Hepatocyte (in vitro differentiated cells): ENCODE measurements around the gene MACC1. TPM values are rescaled to one million over a fixed set of nuclear protein-coding genes. Genes with fewer than 3 reads are reported as not detected.
A peak's percentile ranks its signal among the peaks of the same experiment; 100 is the strongest.

Source experiments
- DNase-seq: peaks from one replicate; pipeline ENCODE4 v3.0.0-alpha.2; 2016; ENCODE audit warnings: low spot score
- H2AFZ ChIP-seq: fragments of 200-600 bp; sonication (generic); 2 replicates; pipeline ENCODE4 v1.6.0; 2016; ENCODE audit warnings: antibody characterized with exemption, mild to moderate bottlenecking
- H3K27ac ChIP-seq: fragments of 200-600 bp; sonication (generic); 2 replicates; pipeline ENCODE4 v1.5.1; 2016; ENCODE audit warnings: mild to moderate bottlenecking
- H3K27me3 ChIP-seq: fragments of 200-600 bp; sonication (generic); 2 replicates; pipeline ENCODE4 v1.6.1; 2016
- H3K36me3 ChIP-seq: fragments of 200-600 bp; sonication (generic); replicated peaks from 2 replicates; pipeline ENCODE4 v1.5.1; 2016; ENCODE audit warnings: low read depth; ENCODE audit not compliant: insufficient read depth
- H3K4me1 ChIP-seq: fragments of 200-600 bp; sonication (generic); 2 replicates; pipeline ENCODE4 v1.5.1; 2016; ENCODE audit warnings: mild to moderate bottlenecking, moderate library complexity; ENCODE audit not compliant: insufficient read depth
- H3K4me2 ChIP-seq: fragments of 200-600 bp; sonication (generic); 2 replicates; pipeline ENCODE4 v1.6.0; 2016
- H3K4me3 ChIP-seq: fragments of 200-600 bp; sonication (generic); 2 replicates; pipeline ENCODE4 v1.5.1; 2016; ENCODE audit warnings: mild to moderate bottlenecking
- H3K79me2 ChIP-seq: fragments of 200-600 bp; sonication (generic); 2 replicates; pipeline ENCODE4 v1.6.0; 2017; ENCODE audit warnings: mild to moderate bottlenecking
- H3K9me2 ChIP-seq: fragments of 200-600 bp; sonication (generic); replicated peaks from 2 replicates; pipeline ENCODE4 v1.6.0; 2017; ENCODE audit warnings: mild to moderate bottlenecking; ENCODE audit not compliant: insufficient read depth
- H3K9me3 ChIP-seq: fragments of 200-600 bp; sonication (generic); 2 replicates; pipeline ENCODE4 v1.5.1; 2016; ENCODE audit warnings: low read depth, mild to moderate bottlenecking
- H4K20me1 ChIP-seq: fragments of 200-600 bp; sonication (generic); 2 replicates; pipeline ENCODE4 v1.6.0; 2016; ENCODE audit warnings: mild to moderate bottlenecking; ENCODE audit not compliant: insufficient read depth, poor library complexity, severe bottlenecking
- CTCF ChIP-seq: fragments of 200-600 bp; sonication (generic); IDR thresholded peaks from 2 replicates; pipeline ENCODE4 v1.5.1; 2016; ENCODE audit warnings: antibody characterized with exemption, mild to moderate bottlenecking; ENCODE audit not compliant: poor library complexity
- EZH2 ChIP-seq: fragments of 200-600 bp; sonication (generic); IDR thresholded peaks from 2 replicates; pipeline ENCODE4 v1.6.1; 2016; ENCODE audit warnings: antibody characterized with exemption, mild to moderate bottlenecking, borderline replicate concordance
- EZH2phosphoT487 ChIP-seq: fragments of 200-600 bp; sonication (generic); IDR thresholded peaks from one replicate; pipeline ENCODE4 v1.6.1; 2018; ENCODE audit warnings: antibody characterized with exemption, mild to moderate bottlenecking, low read depth, moderate library complexity; ENCODE audit not compliant: unreplicated experiment, severe bottlenecking
- WGBS: methylation state at CpG from one replicate; pipeline ENCODE4 v1.1.6; 2016; ENCODE audit warnings: low lambda C conversion rate; ENCODE audit errors: missing lambda C conversion rate; 5-methylcytosine and 5-hydroxymethylcytosine counted together
- polyA plus RNA-seq: library from polyadenylated mRNA; unstranded; fragments of >200 nt; fragmentation: Nextera tagmentation; extraction: Ambion mirVana; gene quantifications from 2 replicates; pipeline ENCODE4 v1.2.1, GENCODE V29; 2016
- total RNA-seq: library from RNA; depleted of rRNA; stranded (reverse); fragments of >200 nt; gene quantifications from 2 replicates; pipeline ENCODE4 v1.2.3, GENCODE V29; 2014

The MACC1 gene
- total and polyA plus RNA-seq, 2 experiments from 2014 or later = 6.9 to 46.0 TPM

GRCh38 chr7:20158684-20159083 is 58.5 kb downstream of the MACC1 start:
- DNase-seq = no peak
- TF ChIP-seq EZH2phosphoT487 = no peak
- TF ChIP-seq EZH2 = no peak
- peak; percentile 16 for TF ChIP-seq CTCF
- peaks cover 12% of the 10 kb centered on the region for H3K4me1 ChIP-seq
- no peaks in the 10 kb centered on the region for H3K36me3 ChIP-seq
- H3K27ac ChIP-seq = peak overlapping the region; percentile 28
- H2AFZ ChIP-seq = no peak overlapping the region
- 17% methylated on average over 1 of the region's 1 CpG for WGBS
- no peaks in the 10 kb centered on the region for H3K27me3 ChIP-seq
- H3K4me2 ChIP-seq = no peak overlapping the region
- no peaks in the 10 kb centered on the region for H3K9me3 ChIP-seq
- no peak overlapping the region for H3K4me3 ChIP-seq
- H3K9me2 ChIP-seq = no peaks in the 10 kb centered on the region
- H4K20me1 ChIP-seq = no peaks in the 10 kb centered on the region
- H3K79me2 ChIP-seq = no peaks in the 10 kb centered on the region

GRCh38 chr7:20157456-20157855 is 59.7 kb downstream of the MACC1 start:
- Histone ChIP-seq H3K9me2 (no peaks in the 10 kb centered on the region), H2AFZ (no peak overlapping the region), H3K36me3 (no peaks in the 10 kb centered on the region), H3K79me2 (no peaks in the 10 kb centered on the region), H3K27ac (peak overlapping the region; percentile 28), H3K4me3 (no peak overlapping the region), H3K4me1 (peaks cover 15% of the 10 kb centered on the region), H3K9me3 (no peaks in the 10 kb centered on the region), H4K20me1 (no peaks in the 10 kb centered on the region), H3K27me3 (no peaks in the 10 kb centered on the region), H3K4me2 (no peak overlapping the region)
- TF ChIP-seq CTCF (no peak), EZH2phosphoT487 (no peak), EZH2 (no peak)
- WGBS = 51% methylated on average over 3 of the region's 3 CpGs
- no peak for DNase-seq

GRCh38 chr7:20153999-20154398 is 63.2 kb downstream of the MACC1 start:
- Histone ChIP-seq H3K4me2 (no peak overlapping the region), H3K4me1 (peaks cover 15% of the 10 kb centered on the region), H3K9me3 (no peaks in the 10 kb centered on the region), H4K20me1 (no peaks in the 10 kb centered on the region), H3K36me3 (no peaks in the 10 kb centered on the region), H3K9me2 (no peaks in the 10 kb centered on the region), H3K4me3 (no peak overlapping the region), H3K79me2 (no peaks in the 10 kb centered on the region), H3K27ac (peak overlapping the region; percentile 38), H3K27me3 (no peaks in the 10 kb centered on the region), H2AFZ (no peak overlapping the region)
- TF ChIP-seq EZH2phosphoT487 (no peak), CTCF (no peak), EZH2 (no peak)
- WGBS = 66% methylated on average over 5 of the region's 5 CpGs
- no peak for DNase-seq

GRCh38 chr7:20153567-20153966 is 63.6 kb downstream of the MACC1 start:
- Histone ChIP-seq H2AFZ (no peak overlapping the region), H3K79me2 (no peaks in the 10 kb centered on the region), H3K27me3 (no peaks in the 10 kb centered on the region), H3K4me3 (no peak overlapping the region), H3K9me3 (no peaks in the 10 kb centered on the region), H4K20me1 (no peaks in the 10 kb centered on the region), H3K9me2 (no peaks in the 10 kb centered on the region), H3K27ac (peak overlapping the region; percentile 38), H3K36me3 (no peaks in the 10 kb centered on the region), H3K4me2 (no peak overlapping the region), H3K4me1 (peaks cover 13% of the 10 kb centered on the region)
- TF ChIP-seq EZH2 = no peak
- no peak for TF ChIP-seq CTCF
- no peak for TF ChIP-seq EZH2phosphoT487
- no peak for DNase-seq
- 88% methylated on average over 2 of the region's 2 CpGs for WGBS
